ENCODE results near the gene DGKA.
"Not testable (repeated sequence)": the region's sequence is repeated elsewhere in the genome, so short reads cannot be mapped to it uniquely, and the experiment has no call there.

The DGKA gene

DNA sequence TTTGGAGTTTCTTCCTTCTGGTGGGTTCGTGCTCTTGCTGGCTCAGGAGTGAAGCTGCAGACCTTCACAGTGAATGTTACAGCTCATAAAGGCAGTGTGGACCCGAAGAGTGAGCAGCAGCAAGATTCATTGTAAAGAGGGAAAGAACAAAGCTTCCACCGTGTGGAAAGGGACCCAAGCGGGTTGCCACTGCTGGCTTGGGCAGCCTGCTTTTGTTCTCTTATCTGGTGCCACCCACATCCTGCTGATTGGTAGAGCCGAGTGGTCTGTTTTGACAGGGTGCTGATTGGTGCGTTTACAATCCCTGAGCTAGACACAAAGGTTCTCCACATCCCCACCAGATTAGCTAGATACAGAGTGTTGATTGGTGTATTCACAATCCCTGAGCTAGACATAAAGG lies 68.6 kb downstream of the DGKA start:
- DNase-seq (ENCODE audit: low read depth) = not testable (repeated sequence)

DNA sequence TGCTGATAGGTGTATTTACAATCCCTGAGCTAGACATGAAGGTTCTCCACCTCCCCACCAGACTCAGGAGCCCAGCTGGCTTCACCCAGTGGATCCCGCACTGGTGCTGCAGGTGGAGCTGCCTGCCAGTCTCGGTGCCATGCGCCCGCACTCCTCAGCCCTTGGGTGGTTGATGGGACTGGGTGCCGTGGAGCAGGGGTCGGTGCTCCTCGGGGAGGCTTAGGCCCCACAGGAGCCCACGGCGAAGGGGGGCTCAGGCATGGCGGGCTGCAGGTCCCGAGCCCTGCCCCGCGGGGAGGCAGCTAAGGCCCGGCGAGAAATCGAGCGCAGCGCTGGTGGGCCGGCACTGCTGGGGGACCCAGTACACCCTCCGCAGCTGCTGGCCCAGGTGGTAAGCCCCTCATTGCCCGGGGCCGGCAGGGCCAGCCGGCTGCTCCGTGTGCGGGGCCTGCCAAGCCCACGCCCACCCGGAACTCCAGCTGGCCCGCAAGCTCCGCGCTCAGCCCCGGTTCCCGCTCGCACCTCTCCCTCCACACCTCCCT lies 69.1 kb downstream of the DGKA start:
- not testable (repeated sequence) for DNase-seq (ENCODE audit: low read depth)

DNA sequence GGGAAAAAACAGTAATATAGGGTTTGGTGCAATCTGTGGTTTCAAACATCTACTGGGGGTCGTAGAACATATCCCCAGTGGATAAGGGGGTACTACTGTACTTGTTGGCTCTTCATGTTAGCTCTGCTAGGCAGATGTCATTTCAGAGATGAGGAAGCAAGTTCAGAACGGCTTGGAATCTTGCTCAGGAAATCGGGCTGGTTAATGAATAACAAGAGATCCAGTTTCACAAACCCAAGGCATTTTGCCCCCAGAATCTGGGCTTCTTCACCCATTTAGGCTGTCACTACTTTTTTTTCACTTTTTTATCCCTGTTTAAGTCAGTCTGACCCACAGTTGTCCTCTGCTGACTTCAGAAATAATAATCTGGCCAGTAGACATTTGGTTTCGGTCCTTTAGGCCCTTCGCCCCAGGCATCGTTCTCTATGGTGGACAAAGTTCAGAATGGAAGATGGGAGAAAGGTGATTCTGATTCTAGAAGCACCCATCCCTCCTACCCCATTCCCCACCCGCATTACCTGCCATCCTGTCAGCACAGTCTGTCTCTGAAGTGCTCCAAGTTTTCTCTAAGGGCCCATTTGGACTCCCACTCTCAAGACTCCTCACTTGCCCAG lies 70.6 kb downstream of the DGKA start:
- no peak for DNase-seq (ENCODE audit: low read depth)

DNA sequence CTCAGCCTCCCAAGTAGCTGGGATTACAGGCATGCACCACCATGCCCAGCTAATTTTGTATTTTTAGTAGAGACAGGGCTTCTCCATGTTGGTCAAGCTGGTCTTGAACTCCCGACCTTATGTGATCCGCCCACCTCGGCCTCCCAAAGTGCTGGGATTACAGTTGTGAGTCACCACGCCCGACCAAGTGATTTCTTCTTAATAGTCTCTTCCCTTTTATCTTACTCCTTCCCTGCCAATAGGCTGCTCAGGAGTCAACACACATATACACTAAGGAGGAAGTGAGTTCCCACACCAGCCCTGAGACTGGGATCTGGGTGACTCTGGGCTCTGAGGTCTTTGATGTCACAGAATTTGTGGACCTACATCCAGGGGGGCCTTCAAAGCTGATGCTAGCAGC lies 72.4 kb downstream of the DGKA start:
- not testable (repeated sequence) for DNase-seq (ENCODE audit: low read depth)

Measured in GM04503 (cell line).